ENCODE results near the gene DCDC2B. TPM values are rescaled to one million over a fixed set of nuclear protein-coding genes. Genes with fewer than 3 reads are reported as not detected.

DCDC2B gene
- total RNA-seq, 1 experiment from 2014 or later: not detected

DNA sequence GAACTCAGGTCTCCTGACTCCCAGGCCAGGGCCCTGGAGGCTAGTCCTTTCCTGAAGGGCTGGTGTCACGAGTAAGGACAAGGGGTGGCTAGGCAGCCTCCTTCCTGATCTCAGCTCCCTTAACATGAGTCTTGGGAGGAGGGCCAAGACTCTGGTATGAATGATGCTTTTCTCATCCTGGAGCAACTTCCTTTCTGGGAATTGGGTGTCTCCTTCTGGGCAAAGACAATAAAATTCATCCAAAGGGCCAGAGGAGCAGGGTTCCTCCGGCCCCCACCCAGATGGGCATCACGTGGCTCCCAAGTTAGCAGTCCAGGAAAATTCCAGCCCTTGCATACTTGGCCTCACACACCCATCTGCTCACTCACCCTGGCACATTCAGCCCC lies 38.0 kb downstream of the DCDC2B start, which contains the start of gene FAM167B:
Gene FAM167B, plus strand, starts transcription at position 335 of the 386 bp plus-strand sequence. CDS start 200 bp downstream, outside the sequence.
- intact Hi-C loops (cut with micrococcal nuclease; ENCODE audit: unreplicated experiment): no loop called here
- H3K4me3 ChIP-seq (ENCODE audit: low read depth, low read length, poor library complexity, severe bottlenecking): no peak within 1 kb of the TSS
- POLR2A ChIA-PET (ENCODE audit: low non-redundant PET): no interaction called here
- BruUV-seq (replicated peaks): no TSS peak
- no peak for DNase-seq (ENCODE audit: low spot score)
- TF ChIP-seq, protein P1, sequence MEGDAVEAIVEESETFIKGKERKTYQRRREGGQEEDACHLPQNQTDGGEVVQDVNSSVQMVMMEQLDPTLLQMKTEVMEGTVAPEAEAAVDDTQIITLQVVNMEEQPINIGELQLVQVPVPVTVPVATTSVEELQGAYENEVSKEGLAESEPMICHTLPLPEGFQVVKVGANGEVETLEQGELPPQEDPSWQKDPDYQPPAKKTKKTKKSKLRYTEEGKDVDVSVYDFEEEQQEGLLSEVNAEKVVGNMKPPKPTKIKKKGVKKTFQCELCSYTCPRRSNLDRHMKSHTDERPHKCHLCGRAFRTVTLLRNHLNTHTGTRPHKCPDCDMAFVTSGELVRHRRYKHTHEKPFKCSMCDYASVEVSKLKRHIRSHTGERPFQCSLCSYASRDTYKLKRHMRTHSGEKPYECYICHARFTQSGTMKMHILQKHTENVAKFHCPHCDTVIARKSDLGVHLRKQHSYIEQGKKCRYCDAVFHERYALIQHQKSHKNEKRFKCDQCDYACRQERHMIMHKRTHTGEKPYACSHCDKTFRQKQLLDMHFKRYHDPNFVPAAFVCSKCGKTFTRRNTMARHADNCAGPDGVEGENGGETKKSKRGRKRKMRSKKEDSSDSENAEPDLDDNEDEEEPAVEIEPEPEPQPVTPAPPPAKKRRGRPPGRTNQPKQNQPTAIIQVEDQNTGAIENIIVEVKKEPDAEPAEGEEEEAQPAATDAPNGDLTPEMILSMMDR (conservative IDR thresholded peaks at IDR 0.05; ENCODE audit: low read depth, low read length): no peak
- no peak for TF ChIP-seq EZH2 (IDR thresholded peaks at IDR 0.05; ENCODE audit: borderline replicate concordance, low read depth, low read length, poor library complexity, severe bottlenecking)
- no peaks in the 10 kb centered on the region for H3K27me3 ChIP-seq (replicated peaks; ENCODE audit: insufficient read depth, low read depth, low read length, poor library complexity)
- H3K9me3 ChIP-seq (ENCODE audit: low read depth, low read length, poor library complexity, severe bottlenecking): no peaks in the 10 kb centered on the region
- CTCF ChIA-PET: no interaction called here
- H3K27ac ChIP-seq (ENCODE audit: low read depth, low read length, poor library complexity, severe bottlenecking): no peak within 1 kb of the TSS
- no peaks in the 10 kb centered on the region for H3K36me3 ChIP-seq (ENCODE audit: insufficient read depth, low read length, poor library complexity, severe bottlenecking)
- H3K4me1 ChIP-seq (ENCODE audit: insufficient read depth, low read length, poor library complexity, severe bottlenecking): peaks cover 4% of the 10 kb centered on the region

DNA sequence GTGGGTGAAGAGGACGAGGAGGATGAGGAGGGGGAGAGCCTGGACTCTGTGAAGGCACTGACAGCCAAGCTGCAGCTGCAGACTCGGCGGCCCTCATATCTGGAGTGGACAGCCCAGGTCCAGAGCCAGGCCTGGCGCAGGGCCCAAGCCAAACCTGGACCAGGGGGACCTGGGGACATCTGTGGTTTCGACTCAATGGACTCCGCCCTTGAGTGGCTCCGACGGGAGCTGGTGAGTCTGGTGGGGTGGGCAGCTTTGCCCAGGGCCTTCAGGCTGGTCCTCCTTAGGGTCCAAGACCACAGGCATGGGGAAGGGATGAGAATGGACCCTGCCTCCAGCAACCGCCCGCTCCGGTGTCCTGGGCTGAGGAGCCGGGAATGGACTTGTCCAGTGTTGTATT lies 38.6 kb downstream of the DCDC2B start:
- H3K36me3 ChIP-seq (ENCODE audit: insufficient read depth, low read length, poor library complexity, severe bottlenecking): no peaks in the 10 kb centered on the region
- H3K9me3 ChIP-seq (ENCODE audit: low read depth, low read length, poor library complexity, severe bottlenecking): no peaks in the 10 kb centered on the region
- no peak overlapping the region for H3K27ac ChIP-seq (ENCODE audit: low read depth, low read length, poor library complexity, severe bottlenecking)
- DNase-seq (ENCODE audit: low spot score): no peak
- H3K27me3 ChIP-seq (replicated peaks; ENCODE audit: insufficient read depth, low read depth, low read length, poor library complexity): no peaks in the 10 kb centered on the region
- POLR2A ChIA-PET (ENCODE audit: low non-redundant PET): no interaction called here
- peaks cover 4% of the 10 kb centered on the region for H3K4me1 ChIP-seq (ENCODE audit: insufficient read depth, low read length, poor library complexity, severe bottlenecking)
- no TSS peak for BruUV-seq (replicated peaks)
- CTCF ChIA-PET: no interaction called here
- TF ChIP-seq EZH2 (IDR thresholded peaks at IDR 0.05; ENCODE audit: borderline replicate concordance, low read depth, low read length, poor library complexity, severe bottlenecking): no peak
- TF ChIP-seq, protein P1 (conservative IDR thresholded peaks at IDR 0.05; ENCODE audit: low read depth, low read length): no peak
- no peak overlapping the region for H3K4me3 ChIP-seq (ENCODE audit: low read depth, low read length, poor library complexity, severe bottlenecking)
- intact Hi-C loops (cut with micrococcal nuclease; ENCODE audit: unreplicated experiment): no loop called here

DNA sequence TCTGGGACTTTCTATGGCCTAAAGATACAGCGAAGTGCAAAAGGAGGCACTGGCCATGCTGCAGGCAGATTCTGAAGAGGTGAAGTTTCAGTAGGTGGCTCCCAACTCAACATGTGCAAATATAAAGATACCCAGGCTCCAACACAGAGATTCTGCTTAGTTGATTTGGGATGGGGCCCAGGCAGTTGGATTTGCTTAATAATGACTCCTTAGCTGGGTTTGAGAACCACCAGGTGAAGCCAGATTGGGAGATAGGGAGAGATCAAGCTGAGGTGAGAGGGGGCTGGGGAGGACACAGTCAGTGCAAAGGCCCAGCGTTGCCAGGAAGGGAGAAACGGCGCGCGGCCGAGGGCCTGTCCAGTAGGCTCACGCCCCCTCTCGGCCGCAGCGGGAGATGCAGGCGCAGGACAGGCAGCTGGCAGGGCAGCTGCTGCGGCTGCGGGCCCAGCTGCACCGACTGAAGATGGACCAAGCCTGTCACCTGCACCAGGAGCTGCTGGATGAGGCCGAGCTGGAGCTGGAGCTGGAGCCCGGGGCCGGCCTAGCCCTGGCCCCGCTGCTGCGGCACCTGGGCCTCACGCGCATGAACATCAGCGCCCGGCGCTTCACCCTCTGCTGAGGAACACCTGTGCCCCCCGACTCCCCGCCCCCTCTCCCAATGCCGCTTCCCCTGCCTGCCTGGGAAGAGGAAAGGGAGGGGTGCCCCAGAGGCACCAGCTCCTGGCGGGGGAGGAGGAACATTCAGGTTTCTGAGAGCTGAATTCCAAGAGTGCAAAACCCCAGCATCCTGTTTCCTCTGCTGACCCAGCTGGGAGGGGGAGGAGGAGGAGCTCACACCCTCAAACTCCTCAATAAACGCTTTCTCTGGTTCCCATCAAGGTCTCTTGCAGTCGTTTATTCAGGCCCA lies 39.3 kb downstream of the DCDC2B start:
- Histone ChIP-seq H3K27ac (ENCODE audit: low read depth, low read length, poor library complexity, severe bottlenecking) (no peak overlapping the region), H3K27me3 (replicated peaks; ENCODE audit: insufficient read depth, low read depth, low read length, poor library complexity) (no peaks in the 10 kb centered on the region), H3K4me3 (ENCODE audit: low read depth, low read length, poor library complexity, severe bottlenecking) (no peak overlapping the region), H3K4me1 (ENCODE audit: insufficient read depth, low read length, poor library complexity, severe bottlenecking) (peaks cover 4% of the 10 kb centered on the region), H3K9me3 (ENCODE audit: low read depth, low read length, poor library complexity, severe bottlenecking) (no peaks in the 10 kb centered on the region), H3K36me3 (ENCODE audit: insufficient read depth, low read length, poor library complexity, severe bottlenecking) (no peaks in the 10 kb centered on the region)
- ChIA-PET POLR2A (ENCODE audit: low non-redundant PET) (interaction anchor here (0.7 kb wide), 1 partner anchor 310 kb away, joined by 3 read pairs; the partner anchor contains the start of gene PTP4A2), CTCF (interaction anchor here (0.6 to 1.0 kb wide), 2 partner anchors 33 to 524 kb away, joined by 3 to 4 read pairs; no protein-coding TSS in a partner anchor)
- no peak for TF ChIP-seq EZH2 (IDR thresholded peaks at IDR 0.05; ENCODE audit: borderline replicate concordance, low read depth, low read length, poor library complexity, severe bottlenecking)
- TF ChIP-seq, protein P1 (conservative IDR thresholded peaks at IDR 0.05; ENCODE audit: low read depth, low read length): peak; percentile 85
- DNase-seq (ENCODE audit: low spot score): peak; percentile 66
- BruUV-seq (replicated peaks): no TSS peak
- intact Hi-C loops (cut with micrococcal nuclease; ENCODE audit: unreplicated experiment): no loop called here

Data from A673 (cell line).